ENCODE results near the gene GATAD2A.

GATAD2A gene

DNA sequence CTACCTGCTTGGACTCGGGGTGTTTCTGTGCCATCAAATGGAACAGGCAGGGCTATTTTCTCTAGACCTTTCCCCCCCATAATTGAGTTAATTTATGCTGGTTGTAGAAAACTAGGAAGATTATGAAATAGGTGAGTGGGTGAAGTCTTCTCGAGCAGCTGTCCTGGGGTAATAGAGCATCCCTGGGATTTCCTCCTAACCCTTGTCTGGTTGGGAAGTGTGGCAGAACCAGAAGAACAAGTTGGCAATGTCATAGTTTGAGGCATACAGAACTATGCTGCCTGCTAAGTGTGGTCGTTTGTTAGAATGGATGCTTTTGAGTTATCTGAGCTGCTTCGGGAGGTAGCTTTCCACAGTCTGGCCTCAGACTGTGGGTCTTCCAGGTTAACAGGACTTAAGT is 3.7 kb downstream of the GATAD2A start:
- no peak for DNase-seq (ENCODE audit: low read depth)
- H3K4me3 ChIP-seq (ENCODE audit: low read depth, low read length): no peak overlapping the region
- no peak for TF ChIP-seq CTCF (IDR thresholded peaks at IDR 0.05; ENCODE audit: low read depth, low read length)
- TF ChIP-seq POLR2A (IDR thresholded peaks at IDR 0.05; ENCODE audit: extremely low read depth, insufficient read length): no peak
- TF ChIP-seq, protein P1, sequence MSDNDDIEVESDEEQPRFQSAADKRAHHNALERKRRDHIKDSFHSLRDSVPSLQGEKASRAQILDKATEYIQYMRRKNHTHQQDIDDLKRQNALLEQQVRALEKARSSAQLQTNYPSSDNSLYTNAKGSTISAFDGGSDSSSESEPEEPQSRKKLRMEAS (IDR thresholded peaks at IDR 0.05; ENCODE audit: low read depth, low read length): no peak
- no peak for TF ChIP-seq MYC (IDR thresholded peaks at IDR 0.05; ENCODE audit: low read depth, low read length)

DNA sequence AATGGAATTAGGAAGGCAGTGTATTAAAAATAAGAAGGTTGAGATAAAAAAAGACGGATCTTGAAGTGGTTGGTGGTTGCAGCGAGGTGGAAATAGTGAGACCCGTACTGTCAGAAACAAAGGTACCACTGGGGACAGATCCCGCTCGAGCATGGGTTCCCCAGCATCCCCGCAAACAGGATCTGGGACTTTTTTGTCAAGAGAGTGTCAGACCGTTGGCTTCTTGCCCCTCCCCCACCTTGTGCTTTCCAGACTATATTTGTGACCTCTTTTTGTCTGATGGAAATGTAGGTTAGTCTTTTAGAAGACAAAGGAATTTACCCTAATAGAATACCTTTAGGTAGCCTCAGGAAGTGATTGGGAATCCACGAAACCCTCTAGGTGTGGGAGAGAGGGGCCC is 4.2 kb downstream of the GATAD2A start:
- DNase-seq (ENCODE audit: low read depth): no peak
- TF ChIP-seq MYC (IDR thresholded peaks at IDR 0.05; ENCODE audit: low read depth, low read length) (no peak), CTCF (IDR thresholded peaks at IDR 0.05; ENCODE audit: low read depth, low read length) (no peak), POLR2A (IDR thresholded peaks at IDR 0.05; ENCODE audit: extremely low read depth, insufficient read length) (no peak)
- TF ChIP-seq, protein P1 (IDR thresholded peaks at IDR 0.05; ENCODE audit: low read depth, low read length): no peak
- no peak overlapping the region for H3K4me3 ChIP-seq (ENCODE audit: low read depth, low read length)

GRCh38 chr19:19410553-19411550 is 5.4 kb downstream of the GATAD2A start:
- TF ChIP-seq, protein P1 (IDR thresholded peaks at IDR 0.05; ENCODE audit: low read depth, low read length): no peak
- TF ChIP-seq POLR2A (IDR thresholded peaks at IDR 0.05; ENCODE audit: extremely low read depth, insufficient read length) (no peak), MYC (IDR thresholded peaks at IDR 0.05; ENCODE audit: low read depth, low read length) (no peak), CTCF (IDR thresholded peaks at IDR 0.05; ENCODE audit: low read depth, low read length) (no peak)
- no peak for DNase-seq (ENCODE audit: low read depth)
- no peak overlapping the region for H3K4me3 ChIP-seq (ENCODE audit: low read depth, low read length)

DNA sequence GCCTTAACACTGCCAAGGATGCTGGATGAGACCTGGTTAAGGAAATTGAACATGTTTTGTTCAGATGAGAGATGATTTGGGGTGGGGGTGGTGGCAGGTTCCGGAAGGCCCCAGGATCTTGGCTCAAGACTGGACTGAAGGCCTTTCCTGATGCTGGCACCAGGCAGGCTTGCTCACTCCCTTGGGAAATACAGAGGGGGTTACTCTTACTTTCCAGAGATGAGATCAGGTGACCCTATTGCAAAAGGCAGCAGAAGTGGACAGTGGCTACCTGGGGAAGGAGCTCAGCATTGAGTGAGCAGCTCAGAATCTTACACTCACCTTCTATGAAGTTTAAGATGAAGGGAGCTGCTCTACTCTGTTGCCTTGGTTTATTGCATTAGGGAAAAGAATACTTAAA is 10.8 kb downstream of the GATAD2A start:
- TF ChIP-seq POLR2A (IDR thresholded peaks at IDR 0.05; ENCODE audit: extremely low read depth, insufficient read length): no peak
- H3K4me3 ChIP-seq (ENCODE audit: low read depth, low read length): no peak overlapping the region

DNA sequence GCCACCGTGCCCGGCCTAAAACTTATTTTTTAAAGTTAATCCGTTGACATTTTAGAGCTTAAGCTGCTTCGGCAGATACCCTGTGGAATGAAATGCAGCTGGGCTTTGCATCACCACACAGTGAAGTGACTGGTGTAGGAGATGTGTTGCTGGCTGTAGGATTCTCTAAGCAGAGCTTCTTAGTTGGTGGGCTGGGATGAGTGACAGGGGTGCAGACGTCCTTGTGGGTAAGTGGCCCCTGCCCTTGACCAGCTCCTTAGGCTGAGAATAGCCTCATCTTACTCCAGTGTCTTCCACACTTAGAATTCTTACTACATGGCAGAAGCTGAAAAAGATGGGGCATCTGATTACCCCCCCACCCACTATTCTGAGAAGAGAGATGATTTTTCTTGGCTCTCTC is 11.6 kb downstream of the GATAD2A start:
- H3K4me3 ChIP-seq (ENCODE audit: low read depth, low read length): no peak overlapping the region
- DNase-seq (ENCODE audit: low read depth): no peak
- TF ChIP-seq MYC (IDR thresholded peaks at IDR 0.05; ENCODE audit: low read depth, low read length) (no peak), POLR2A (IDR thresholded peaks at IDR 0.05; ENCODE audit: extremely low read depth, insufficient read length) (no peak)
- TF ChIP-seq, protein P1 (IDR thresholded peaks at IDR 0.05; ENCODE audit: low read depth, low read length): no peak

More for the DNA sequence above, 10.8 kb downstream of the GATAD2A start:
- DNase-seq (ENCODE audit: low read depth): no peak

DNA sequence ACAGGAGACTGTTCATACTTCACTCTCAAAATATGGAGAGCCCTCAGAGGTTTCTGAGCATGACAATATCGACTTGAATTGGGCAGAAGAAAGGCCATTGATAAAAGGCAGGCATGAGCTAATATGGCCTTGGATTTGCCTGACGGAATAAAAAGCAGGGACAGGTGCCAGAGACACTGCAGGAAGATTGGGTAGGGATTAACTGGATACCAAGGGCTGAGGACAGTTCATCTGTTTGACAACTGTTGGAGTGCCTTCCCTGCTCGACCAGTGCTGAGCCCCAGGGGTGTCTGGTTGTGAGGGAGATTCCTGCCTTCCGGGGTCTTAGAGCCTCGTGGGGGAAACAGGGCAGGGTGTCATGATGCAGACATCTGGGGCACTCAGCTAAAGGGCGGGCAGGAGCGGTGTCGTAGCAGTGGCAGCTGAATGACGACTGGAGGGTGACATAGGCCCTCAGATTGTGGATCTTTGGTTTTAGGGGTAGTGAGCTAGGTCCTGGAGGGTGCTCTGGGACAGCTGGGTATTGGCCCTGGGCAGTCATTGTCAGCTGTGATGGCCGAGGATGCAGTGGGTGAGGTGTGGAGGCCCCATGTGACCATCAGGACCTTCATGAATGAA is 12.3 kb downstream of the GATAD2A start:
- no peak for DNase-seq (ENCODE audit: low read depth)

More for the DNA sequence above, 12.3 kb downstream of the GATAD2A start:
- no peak overlapping the region for H3K4me3 ChIP-seq (ENCODE audit: low read depth, low read length)
- TF ChIP-seq MYC (IDR thresholded peaks at IDR 0.05; ENCODE audit: low read depth, low read length) (no peak), CTCF (IDR thresholded peaks at IDR 0.05; ENCODE audit: low read depth, low read length) (no peak), POLR2A (IDR thresholded peaks at IDR 0.05; ENCODE audit: extremely low read depth, insufficient read length) (no peak)
- TF ChIP-seq, protein P1 (IDR thresholded peaks at IDR 0.05; ENCODE audit: low read depth, low read length): no peak
